HuH-7.5 (cell line): ENCODE results near the gene LYSMD1.

Source experiments
- DNase-seq: peaks from one replicate; pipeline ENCODE4 v3.0.0; 2011; ENCODE audit warnings: low spot score

The LYSMD1 gene

DNA sequence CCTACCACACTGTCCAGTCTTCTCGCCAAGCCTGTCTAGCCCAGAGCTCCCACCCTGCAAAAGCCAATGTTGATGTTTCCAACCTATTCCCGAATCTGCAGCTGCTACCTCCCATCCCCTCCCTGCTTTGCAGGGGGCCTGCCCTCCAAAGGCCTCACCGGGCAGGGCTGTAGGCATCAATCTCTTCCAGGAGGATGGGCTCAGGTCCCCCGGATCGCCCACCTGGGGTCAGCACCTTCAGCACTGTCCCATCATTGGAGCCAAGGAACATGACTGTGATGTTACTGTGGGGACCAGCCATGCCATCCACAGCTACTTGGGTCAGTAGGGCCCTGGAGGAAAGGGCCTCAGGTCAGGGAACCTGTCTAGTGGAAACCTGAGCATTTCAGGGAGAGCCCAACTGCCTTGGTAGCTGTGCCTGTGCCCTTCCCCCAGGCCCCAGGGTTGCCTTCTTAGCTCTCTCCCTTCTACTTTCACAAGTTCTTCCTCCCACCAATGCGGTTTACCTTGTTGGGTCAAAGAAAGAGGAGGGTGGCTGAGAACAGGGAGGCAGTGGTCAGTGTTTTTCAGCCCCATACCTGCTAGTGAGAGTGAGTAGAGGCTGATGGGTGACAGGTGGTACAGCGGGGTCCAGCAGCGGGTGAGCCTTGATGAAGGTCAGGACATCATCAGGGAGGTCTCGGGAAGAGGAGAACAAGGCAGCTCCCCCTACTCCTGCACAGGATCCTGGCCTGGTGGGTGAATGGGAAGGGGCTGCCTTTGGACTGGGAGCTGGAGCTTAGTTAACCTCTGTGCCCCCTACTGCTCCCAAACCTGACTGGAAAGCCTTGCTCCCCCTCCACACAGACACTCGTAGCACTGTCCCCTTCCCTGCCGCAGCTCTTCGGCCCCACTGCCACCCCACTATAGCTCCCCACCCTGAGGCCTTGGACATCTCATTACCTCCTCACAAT is 30.0 kb downstream of the LYSMD1 start:
- DNase-seq, result peak; percentile 42

- DNase-seq, result no peak
These were observed 30.7 kb downstream of the LYSMD1 start for GRCh38 chr1:151134991-151135390.

DNA sequence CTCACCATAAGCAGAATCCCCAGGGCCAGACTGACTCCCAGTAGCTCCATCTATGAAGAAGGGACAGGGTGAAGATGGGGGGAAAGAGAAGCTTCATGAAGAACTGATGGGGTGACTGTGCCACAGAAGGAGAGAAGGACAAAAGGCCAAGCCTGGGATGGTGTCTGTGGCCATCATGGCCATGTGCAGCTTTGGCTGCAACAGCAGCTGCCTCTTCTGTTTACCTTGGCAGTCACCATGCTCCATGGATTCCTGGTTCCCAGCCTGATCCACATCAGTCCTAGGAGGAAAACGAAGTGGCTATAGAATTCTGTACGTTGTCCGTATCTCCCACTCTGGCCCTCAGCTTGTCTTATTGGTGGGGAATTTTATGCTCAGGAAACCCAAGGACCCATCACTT is 31.3 kb downstream of the LYSMD1 start:
- peak; percentile 6 for DNase-seq

GRCh38 chr1:151133018-151133806 is 32.5 kb downstream of the LYSMD1 start:
- peak; percentile 7 for DNase-seq

GRCh38 chr1:151132335-151133017 is 33.2 kb downstream of the LYSMD1 start:
- peak; percentile 4 for DNase-seq

GRCh38 chr1:151131701-151132334 is 33.9 kb downstream of the LYSMD1 start:
- peak; percentile 3 for DNase-seq

- DNase-seq, result peak; percentile 10
These were observed 34.6 kb downstream of the LYSMD1 start for GRCh38 chr1:151130987-151131586.

GRCh38 chr1:151128800-151129199 is 36.9 kb downstream of the LYSMD1 start:
- peak; percentile 10 for DNase-seq

DNA sequence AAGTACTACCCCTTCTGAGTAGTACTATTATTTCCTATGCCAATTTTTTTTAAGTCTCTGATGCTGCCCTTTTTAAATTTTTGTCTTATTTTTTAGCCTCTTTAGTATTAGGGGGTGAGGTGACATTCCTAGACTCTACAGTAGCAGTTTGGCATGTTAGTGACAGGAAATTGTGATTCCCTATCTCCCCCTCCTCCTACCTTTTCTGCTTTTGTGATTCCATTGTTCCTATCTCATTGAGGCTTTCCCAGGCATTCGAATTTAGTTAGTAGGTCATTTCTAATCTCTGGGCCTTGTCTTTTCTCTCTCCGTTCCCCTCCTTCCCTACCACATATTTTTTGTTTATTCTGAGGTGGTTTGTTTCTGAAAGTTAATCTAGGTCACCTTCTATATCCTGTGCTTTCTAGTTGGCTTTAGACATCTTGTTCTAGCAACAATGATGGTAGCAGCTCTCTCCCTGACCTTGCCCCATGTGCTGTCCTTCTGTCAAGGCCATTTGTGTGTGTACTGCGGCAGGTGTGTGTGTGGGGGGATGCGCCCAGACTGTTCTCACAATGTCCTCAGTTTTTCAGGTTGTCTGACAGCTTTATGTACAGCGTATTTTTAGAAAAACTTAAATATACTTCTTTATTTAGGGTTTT is 40.8 kb downstream of the LYSMD1 start:
- peak; percentile 4 for DNase-seq

DNA sequence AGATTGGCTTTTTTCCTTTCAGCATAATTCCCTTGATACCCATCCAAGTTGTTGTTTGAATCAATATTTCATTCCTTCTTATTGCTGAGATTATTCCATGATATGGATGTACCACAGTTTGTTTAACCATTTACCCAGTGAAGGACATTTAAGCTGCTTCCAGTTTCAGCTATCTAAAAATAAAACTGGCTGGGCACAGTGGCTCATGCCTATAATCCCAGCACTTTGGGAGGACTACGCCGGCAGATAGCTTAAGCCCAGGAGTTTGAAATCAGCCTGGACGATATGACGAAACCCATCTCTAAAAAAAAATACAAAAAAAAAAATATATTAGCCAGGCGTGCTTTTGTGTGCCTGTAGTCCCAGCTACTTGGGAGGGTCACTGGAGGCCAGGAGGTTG is 51.8 kb downstream of the LYSMD1 start:
- no peak for DNase-seq
